H1 (cell line): Measurements from ENCODE around the gene SLC26A11. TPM values are rescaled to one million over a fixed set of nuclear protein-coding genes. Genes with fewer than 3 reads are reported as not detected.

ENCODE experiments used
- CTCF ChIA-PET: fragments of 300-600 bp; sonication (Branson Sonifier 250); formaldehyde crosslinking; loops from one replicate; lab custom pipeline; 2021; ENCODE audit not compliant: partially characterized antibody; lab: Charles Lee
- POLR2A ChIA-PET: fragments of 300-600 bp; sonication (Branson Sonifier 250); formaldehyde crosslinking; loops from one replicate; lab custom pipeline; 2021; ENCODE audit warnings: inconsistent platforms; ENCODE audit not compliant: partially characterized antibody; lab: Charles Lee
- DNase-seq, 2 experiments: peaks; one replicate each; pipeline versions ENCODE4 v3.0.0 to v3.0.0-alpha.2; 2010 to 2022; ENCODE audit warnings: low spot score in 2 of 2, low read depth in 1 of 2, mixed read lengths in 1 of 2
- FAIRE-seq: peaks from 2 replicates; lab custom pipeline; 2011; peaks lifted over from hg19 to GRCh38; lab: Jason Lieb, UNC
- H2AFZ ChIP-seq: 2 replicates; pipeline ENCODE4 v1.8.1; 2012; ENCODE audit warnings: low read length, inconsistent platforms
- H2AK5ac ChIP-seq: 2 replicates; pipeline ENCODE4 v1.6.1; 2013; ENCODE audit warnings: low read depth, low read length
- H2BK120ac ChIP-seq: replicated peaks from 2 replicates; pipeline ENCODE3; 2013; ENCODE audit warnings: low read depth, low read length, inconsistent platforms
- H2BK12ac ChIP-seq: 2 replicates; pipeline ENCODE4 v1.6.1; 2013; ENCODE audit warnings: low read depth, low read length
- H2BK15ac ChIP-seq: 2 replicates; pipeline ENCODE4 v1.6.1; 2013; ENCODE audit warnings: low read length
- H2BK20ac ChIP-seq: 2 replicates; pipeline ENCODE4 v1.6.1; 2013; ENCODE audit warnings: low read length
- H2BK5ac ChIP-seq: 2 replicates; pipeline ENCODE4 v1.6.1; 2013; ENCODE audit warnings: low read depth, low read length
- H3K14ac ChIP-seq: 2 replicates; pipeline ENCODE4 v1.6.1; 2013; ENCODE audit warnings: inconsistent platforms; ENCODE audit not compliant: insufficient read length
- H3K18ac ChIP-seq: 2 replicates; pipeline ENCODE4 v1.6.1; 2013; ENCODE audit warnings: low read length; ENCODE audit errors: extremely low read depth
- H3K23ac ChIP-seq: 2 replicates; pipeline ENCODE4 v1.6.1; 2013; ENCODE audit warnings: inconsistent platforms; ENCODE audit not compliant: insufficient read length
- H3K23me2 ChIP-seq: 2 replicates; pipeline ENCODE4 v1.6.1; 2013; ENCODE audit warnings: low read depth, low read length
- H3K27ac ChIP-seq: 2 replicates; pipeline ENCODE4 v1.6.1; 2011; ENCODE audit warnings: low read depth, low read length, inconsistent platforms
- H3K27me3 ChIP-seq, 4 experiments: replicated peaks in 1 of 4; 1 replicate in 1 of 4; 2 replicates in 3 of 4; pipeline versions ENCODE4 v1.6.1 to v1.8.1; 2011 to 2013; ENCODE audit warnings: low read length in 3 of 4, mild to moderate bottlenecking in 3 of 4, inconsistent platforms in 2 of 4, mixed read lengths in 2 of 4, moderate library complexity in 1 of 4; ENCODE audit not compliant: control insufficient read depth in 3 of 4, insufficient read depth in 3 of 4; ENCODE audit errors: extremely low read depth in 1 of 4
- H3K36me3 ChIP-seq, 4 experiments: 2 replicates each; pipeline versions ENCODE4 v1.6.1 to v1.8.1; 2011 to 2013; ENCODE audit warnings: mild to moderate bottlenecking in 4 of 4, low read length in 3 of 4, moderate library complexity in 2 of 4, control low read depth in 1 of 4, inconsistent platforms in 1 of 4; ENCODE audit not compliant: insufficient read depth in 4 of 4, control insufficient read depth in 2 of 4
- H3K4ac ChIP-seq: replicated peaks from 2 replicates; pipeline ENCODE3; 2013; ENCODE audit warnings: low read length, low read depth, mixed read lengths, inconsistent platforms; ENCODE audit not compliant: insufficient read length
- H3K4me1 ChIP-seq, 4 experiments: replicated peaks in 1 of 4; 1 replicate in 1 of 4; 2 replicates in 3 of 4; pipeline versions ENCODE4 v1.6.1 to v1.8.1; 2011 to 2013; ENCODE audit warnings: low read length in 3 of 4, inconsistent platforms in 2 of 4, mixed read lengths in 1 of 4; ENCODE audit not compliant: insufficient read depth in 4 of 4, control insufficient read depth in 3 of 4
- H3K4me2 ChIP-seq, 2 experiments: 2 replicates each; pipeline versions ENCODE4 v1.6.1 to v1.8.1; 2011 to 2013; ENCODE audit warnings: low read depth in 2 of 2, low read length in 2 of 2, control low read depth in 1 of 2, inconsistent platforms in 1 of 2, mild to moderate bottlenecking in 1 of 2; ENCODE audit not compliant: insufficient read depth in 1 of 2
- H3K4me3 ChIP-seq, 4 experiments: fragments of 200-600, 300-600 bp in 1 of 4; sonication (generic), shearing (Covaris generic), sonication (Bioruptor Twin) in 1 of 4; 2 replicates each; pipeline versions ENCODE4 v1.5.1 to v1.8.1; 2011 to 2016; ENCODE audit warnings: low read length in 4 of 4, low read depth in 3 of 4, control low read depth in 2 of 4, inconsistent platforms in 2 of 4, mild to moderate bottlenecking in 2 of 4, mixed read lengths in 1 of 4, moderate library complexity in 1 of 4; ENCODE audit not compliant: insufficient read depth in 2 of 4; ENCODE audit errors: extremely low read depth in 1 of 4
- H3K56ac ChIP-seq: replicated peaks from 2 replicates; pipeline ENCODE3; 2013; ENCODE audit warnings: low read depth, mild to moderate bottlenecking, mixed read lengths, low read length, inconsistent platforms; ENCODE audit not compliant: insufficient read length
- H3K79me1 ChIP-seq: 2 replicates; pipeline ENCODE4 v1.6.1; 2013; ENCODE audit warnings: low read depth, low read length, control low read depth
- H3K79me2 ChIP-seq, 2 experiments: 2 replicates each; pipeline versions ENCODE4 v1.6.1 to v1.8.1; 2012 to 2013; ENCODE audit warnings: low read length in 2 of 2, mild to moderate bottlenecking in 2 of 2, inconsistent platforms in 1 of 2; ENCODE audit not compliant: insufficient read depth in 2 of 2, control insufficient read depth in 1 of 2
- H3K9ac ChIP-seq, 4 experiments: replicated peaks in 1 of 4; 1 replicate in 1 of 4; 2 replicates in 3 of 4; pipeline versions ENCODE4 v1.6.1 to v1.8.1; 2011 to 2013; ENCODE audit warnings: low read depth in 3 of 4, low read length in 3 of 4, control low read depth in 2 of 4, mild to moderate bottlenecking in 2 of 4, moderate library complexity in 2 of 4, inconsistent platforms in 1 of 4; ENCODE audit errors: extremely low read depth in 1 of 4
- H3K9me3 ChIP-seq, 2 experiments: 2 replicates each; pipeline versions ENCODE4 v1.6.1 to v1.8.1; 2012 to 2013; ENCODE audit warnings: mild to moderate bottlenecking in 2 of 2, moderate library complexity in 2 of 2, control low read depth in 1 of 2, inconsistent platforms in 1 of 2, low read depth in 1 of 2, low read length in 1 of 2, mixed read lengths in 1 of 2; ENCODE audit not compliant: insufficient read depth in 2 of 2
- H4K20me1 ChIP-seq, 2 experiments: replicated peaks in 1 of 2; 2 replicates each; pipeline versions ENCODE3 to v1.8.1; 2011 to 2013; ENCODE audit warnings: inconsistent platforms in 2 of 2, low read length in 2 of 2, mild to moderate bottlenecking in 1 of 2; ENCODE audit not compliant: insufficient read depth in 2 of 2, control insufficient read depth in 1 of 2
- H4K5ac ChIP-seq: 2 replicates; pipeline ENCODE4 v1.6.1; 2013; ENCODE audit warnings: low read length, low read depth, mixed read lengths, inconsistent platforms; ENCODE audit not compliant: insufficient read length
- H4K8ac ChIP-seq: 2 replicates; pipeline ENCODE4 v1.8.0; 2013; ENCODE audit warnings: mild to moderate bottlenecking, moderate library complexity, low read length, inconsistent platforms; ENCODE audit not compliant: insufficient read depth; ENCODE audit errors: extremely low read depth
- H4K91ac ChIP-seq: replicated peaks from 2 replicates; pipeline ENCODE3; 2013; ENCODE audit warnings: low read length, mixed read lengths, inconsistent platforms; ENCODE audit not compliant: insufficient read length
- ATF3 ChIP-seq: IDR thresholded peaks from 2 replicates; pipeline ENCODE4 v1.6.1; 2011; ENCODE audit warnings: low read depth, mild to moderate bottlenecking, low read length; ENCODE audit not compliant: insufficient read depth
- BRCA1 ChIP-seq: IDR thresholded peaks from 2 replicates; pipeline ENCODE4 v1.6.1; 2012; ENCODE audit warnings: low read depth, low read length, improper control_type of control experiment
- CBX5 ChIP-seq: fragments of 300-800, 300-1000 bp; sonication (generic); IDR thresholded peaks from 2 replicates; pipeline ENCODE4 v1.7.1; 2016; ENCODE audit warnings: antibody characterized with exemption, low read length, low read depth
- EZH2 ChIP-seq: fragments of 200-600 bp; sonication (generic); IDR thresholded peaks from 2 replicates; pipeline ENCODE4 v1.7.1; 2012; ENCODE audit warnings: low read depth, mild to moderate bottlenecking, moderate library complexity, low read length, inconsistent platforms; ENCODE audit not compliant: severe bottlenecking
- MAX ChIP-seq: IDR thresholded peaks from 2 replicates; pipeline ENCODE4 v1.6.1; 2012; ENCODE audit warnings: inconsistent platforms
- NRF1 ChIP-seq: IDR thresholded peaks from 2 replicates; pipeline ENCODE4 v1.6.1; 2011; ENCODE audit warnings: mild to moderate bottlenecking, low read depth, low read length, improper control_type of control experiment
- POU5F1 ChIP-seq: IDR thresholded peaks from 2 replicates; pipeline ENCODE4 v1.6.1; 2011; ENCODE audit warnings: low read depth, mild to moderate bottlenecking, low read length, moderate library complexity
- SAP30 ChIP-seq: fragments of 300-600 bp; sonication (generic); IDR thresholded peaks from 2 replicates; pipeline ENCODE4 v1.7.1; 2012; ENCODE audit warnings: low read length, moderate library complexity, mild to moderate bottlenecking, inconsistent platforms; ENCODE audit not compliant: insufficient read depth, insufficient replicate concordance
- SP4 ChIP-seq: IDR thresholded peaks from 2 replicates; pipeline ENCODE4 v1.6.1; 2012; ENCODE audit warnings: low read length, inconsistent platforms
- TAF1 ChIP-seq: IDR thresholded peaks from 2 replicates; pipeline ENCODE4 v1.6.1; 2011; ENCODE audit warnings: mild to moderate bottlenecking, low read depth, low read length
- TEAD4 ChIP-seq: IDR thresholded peaks from 2 replicates; pipeline ENCODE4 v1.6.1; 2012; ENCODE audit warnings: low read depth, low read length, inconsistent platforms, mixed read lengths
- YY1 ChIP-seq: IDR thresholded peaks from 2 replicates; pipeline ENCODE4 v1.6.1; 2011; ENCODE audit warnings: low read depth, mild to moderate bottlenecking, low read length
- WGBS, 2 experiments: shearing (Covaris generic) in 1 of 2; methylation state at CpG; one replicate each; pipeline versions ENCODE4 v1.1.6 to v1.1.7; 2013 to 2015; ENCODE audit warnings: low lambda C conversion rate in 2 of 2, mixed read lengths in 2 of 2, inconsistent platforms in 1 of 2, low coverage in 1 of 2, missing lambda C conversion rate in 1 of 2; ENCODE audit not compliant: insufficient replicate concordance in 2 of 2, insufficient coverage in 1 of 2, insufficient read length in 1 of 2; ENCODE audit errors: extremely low coverage in 1 of 2, missing lambda C conversion rate in 1 of 2; 5-methylcytosine and 5-hydroxymethylcytosine counted together
- polyA plus RNA-seq, 7 experiments: library from polyadenylated mRNA; depleted of rRNA in 3 of 7; stranded (reverse) in 5 of 7; unstranded in 2 of 7; fragments of >200 nt in 5 of 7; fragments of 200-250 nt in 2 of 7; gene quantifications; 1 replicate in 5 of 7; 2 replicates in 1 of 7; 4 replicates in 1 of 7; pipeline versions ENCODE4 v1.2.1 to v1.2.3, GENCODE V29; 2011 to 2013; ENCODE audit warnings: missing spikeins in 2 of 7, mixed read lengths in 2 of 7
- total RNA-seq: library from RNA; stranded (reverse); fragmentation: NEBNext Ultra II Directional; extraction: Animal tissue kit (Norgen Biotek cat#: 25700); gene quantifications from 2 replicates; pipeline ENCODE4 v1.2.1, GENCODE V29; 2021

The SLC26A11 gene
- total and polyA plus RNA-seq, 2 of the 8 experiments (the other 6 are each of a cell fraction or from before 2014, with no cell fraction given), result 15.5 to 25.9 TPM

GRCh38 chr17:80219013-80219762, 1.0 kb upstream of the SLC26A11 start:
- CTCF ChIA-PET, result interaction anchor here (0.6 to 2.5 kb wide), 5 partner anchors 10 to 143 kb away, joined by 3 to 7 read pairs (median 4); no protein-coding TSS in a partner anchor
- TF ChIP-seq NRF1 (no peak), POU5F1 (no peak), YY1 (no peak), SP4 (no peak), BRCA1 (no peak), MAX (no peak), CBX5 (no peak), ATF3 (no peak), TEAD4 (no peak), SAP30 (no peak), EZH2 (no peak), TAF1 (no peak)

More at GRCh38 chr17:80219013-80219762, 1.0 kb upstream of the SLC26A11 start:
- Histone ChIP-seq H3K79me1 (peaks cover 8% of the 10 kb centered on the region), H2AFZ (no peak overlapping the region), H3K27me3 (no peaks in the 10 kb centered on the region; a peak in 1 of 7 replicates), H3K4me3 (peak overlapping the region; percentile 64 to 97 (median 76)), H3K9ac (peak overlapping the region in 1 of 4 experiments; percentile 68; a peak in 1 of 7 replicates), H3K9me3 (no peaks in the 10 kb centered on the region), H2AK5ac (no peak overlapping the region), H2BK15ac (no peak overlapping the region), H3K4me1 (peaks cover 0 to 6% (median 5%) of the 10 kb centered on the region in 4 experiments; a peak in 5 of 7 replicates), H4K91ac (no peak overlapping the region), H4K5ac (no peak overlapping the region), H3K23ac (no peak overlapping the region), H3K4ac (no peak overlapping the region), H3K27ac (no peak overlapping the region), H2BK120ac (no peak overlapping the region), H3K14ac (no peak overlapping the region), H3K18ac (no peak overlapping the region), H2BK5ac (no peak overlapping the region), H3K4me2 (peak overlapping the region; percentile 70 to 100), H3K23me2 (peaks cover 8% of the 10 kb centered on the region; the same call in 1 of the 2 replicates), H4K20me1 (peaks cover 2 to 13% of the 10 kb centered on the region in 2 experiments), H3K36me3 (peaks cover 0 to 4% (median 0%) of the 10 kb centered on the region in 4 experiments; a peak in 2 of 8 replicates), H2BK12ac (no peak overlapping the region), H3K79me2 (no peaks in the 10 kb centered on the region), H2BK20ac (no peak overlapping the region), H4K8ac (no peak overlapping the region; the same call in 1 of the 2 replicates), H3K56ac (no peak overlapping the region)
- POLR2A ChIA-PET, result interaction anchor here (0.6 to 1.0 kb wide), 2 partner anchors 20 to 45 kb away, joined by 3 to 4 read pairs; no protein-coding TSS in a partner anchor
- WGBS, 2 experiments, result 69% methylated on average over 13 of the region's 15 CpGs; no CpG with 5 or more reads in 1 of the 2 experiments
- FAIRE-seq (no peak), DNase-seq (no peak)
